Ovary (tissue), 9 donors: ENCODE measurements around the gene HIVEP1. TPM values are rescaled to one million over a fixed set of nuclear protein-coding genes. Genes with fewer than 3 reads are reported as not detected.
"Not testable (repeated sequence)": the region's sequence is repeated elsewhere in the genome, so short reads cannot be mapped to it uniquely, and the experiment has no call there.

Source experiments
- DNase-seq, 5 donors: peaks; one replicate each; pipeline ENCODE4 v3.0.0-alpha.2; 2019 to 2020
- H3K27ac ChIP-seq, 2 donors: fragments of 200-600 bp; one replicate each; pipeline versions ENCODE4 v1.5.1 to v1.8.0; 2019 to 2022
- H3K27me3 ChIP-seq: fragments of 200-600 bp; one replicate; pipeline ENCODE4 v1.8.0; 2022
- H3K36me3 ChIP-seq: fragments of 200-600 bp; sonication (generic); one replicate; pipeline ENCODE4 v1.5.1; 2019
- H3K4me1 ChIP-seq: one replicate; pipeline ENCODE4 v1.8.1; 2013; ENCODE audit warnings: mild to moderate bottlenecking, moderate library complexity; ENCODE audit not compliant: insufficient read depth
- H3K4me3 ChIP-seq: fragments of 200-600 bp; sonication (generic); one replicate; pipeline ENCODE4 v1.5.1; 2017
- H3K9me3 ChIP-seq, 2 donors: fragments of 200-600 bp in 1 of 2; sonication (generic) in 1 of 2; one replicate each; pipeline versions ENCODE4 v1.5.1 to v1.8.1; 2013 to 2019; ENCODE audit warnings: mild to moderate bottlenecking in 1 of 2, moderate library complexity in 1 of 2
- CTCF ChIP-seq, 3 donors: fragments of 450-650 bp in 2 of 3; fragments of 200-600 bp in 1 of 3; IDR thresholded peaks; one replicate each; pipeline versions ENCODE4 v1.5.1 to v1.8.0; 2016 to 2022; ENCODE audit warnings: antibody characterized with exemption in 3 of 3, mild to moderate bottlenecking in 1 of 3
- EP300 ChIP-seq: sonication (generic); formaldehyde crosslinking; IDR thresholded peaks from one replicate; pipeline ENCODE4 v1.6.1; 2017; ENCODE audit warnings: antibody characterized with exemption
- POLR2A ChIP-seq: fragments of 450-650 bp; IDR thresholded peaks from one replicate; pipeline ENCODE4 v1.6.1; 2017; ENCODE audit warnings: antibody characterized with exemption, mild to moderate bottlenecking, moderate library complexity
- WGBS, 3 donors: extraction: QIAGEN DNeasy Blood & Tissue Kit in 1 of 3; methylation state at CpG; one replicate each; pipeline versions ENCODE4 v1.1.5 to v1.1.7; 2013 to 2017; 5-methylcytosine and 5-hydroxymethylcytosine counted together
- intact Hi-C, 4 donors: fragments of 100-400 bp; cut with DNase I; formaldehyde crosslinking; loops; one replicate each; pipeline versions ENCODE4 v1.11.0 to v1.15.1; 2022 to 2023
- polyA plus RNA-seq, 2 donors: library from polyadenylated mRNA; stranded (reverse); fragments of 200-250 nt in 1 of 2; fragments of 350-450 nt in 1 of 2; fragmentation: Illumina TruSeq in 1 of 2; extraction: RNeasy Lipid Tissue Mini Kit (QIAGEN cat#74804) in 1 of 2; gene quantifications; one replicate each; pipeline ENCODE4 v1.2.3, GENCODE V29; 2013 to 2014
- total RNA-seq, 7 donors: library from RNA; depleted of rRNA in 2 of 7; stranded (reverse); fragments of >200 nt in 2 of 7; fragmentation: NEBNext Ultra II Directional in 3 of 7; extraction: Animal tissue kit (Norgen Biotek cat#: 25700) in 3 of 7; gene quantifications; one replicate each; pipeline versions ENCODE4 v1.1.0 to v1.2.4, GENCODE V29; 2016 to 2023
- donor health status: DM: no; HTN: no; CAD: no; lungs with moderate emphysema.
- donor health status: DM: no; HTN: no; CAD: no.
- donor health status: Bipolar disorder and iron deficiency.
- donor health status: DM: yes; HTN: yes; CAD: no.
- donor health status: DM: no; HTN: no; CAD: no.
- donor health status: DM: yes; HTN: yes; CAD: no.

Gene HIVEP1
- total and polyA plus RNA-seq, 9 donors: 11.9 to 45.0 (median 27.0) TPM

- Histone ChIP-seq H3K4me1 (peaks cover 2% of the 10 kb centered on the region), H3K27me3 (no peaks in the 10 kb centered on the region)
- intact Hi-C loops: no loop called here
Measured at GRCh38 chr6:12151433-12151820, 139.3 kb downstream of the HIVEP1 start.

GRCh38 chr6:12152023-12152970, 140.2 kb downstream of the HIVEP1 start:
- no peaks in the 10 kb centered on the region for H3K27me3 ChIP-seq
- 84 to 89% (median 89%) methylated on average over 9 of the region's 9 CpGs for WGBS, 3 donors
- DNase-seq: no peak
- H3K4me1 ChIP-seq: peaks cover 2% of the 10 kb centered on the region
- H3K4me3 ChIP-seq: no peak overlapping the region
- no peaks in the 10 kb centered on the region for H3K36me3 ChIP-seq
- TF ChIP-seq EP300 (no peak), POLR2A (no peak), CTCF (IDR thresholded peaks at IDR 0.05) (no peak)
- intact Hi-C loops: no loop called here
- H3K9me3 ChIP-seq: no peaks in the 10 kb centered on the region
- H3K27ac ChIP-seq: no peak overlapping the region

More at GRCh38 chr6:12151433-12151820, 139.3 kb downstream of the HIVEP1 start:
- 93 to 98% (median 95%) methylated on average over 2 of the region's 2 CpGs for WGBS, 3 donors
- TF ChIP-seq EP300 (no peak), POLR2A (no peak), CTCF (IDR thresholded peaks at IDR 0.05) (no peak)
- no peaks in the 10 kb centered on the region for H3K9me3 ChIP-seq
- DNase-seq: no peak
- H3K4me3 ChIP-seq: no peak overlapping the region
- no peaks in the 10 kb centered on the region for H3K36me3 ChIP-seq
- H3K27ac ChIP-seq: no peak overlapping the region

- H3K4me3 ChIP-seq, H3K27me3 ChIP-seq, H3K9me3 ChIP-seq, intact Hi-C loops, H3K27ac ChIP-seq, DNase-seq, H3K36me3 ChIP-seq, H3K4me1 ChIP-seq: not testable (repeated sequence)
- WGBS, 3 donors: 87 to 93% (median 90%) methylated on average over 2 of the region's 2 CpGs
Measured at GRCh38 chr6:12155769-12156168, 143.7 kb downstream of the HIVEP1 start.

- no peak for DNase-seq
- TF ChIP-seq POLR2A: no peak
- no peak for TF ChIP-seq CTCF (IDR thresholded peaks at IDR 0.05)
- no peak for TF ChIP-seq EP300
- peaks cover 2% of the 10 kb centered on the region for H3K4me1 ChIP-seq
- no peaks in the 10 kb centered on the region for H3K27me3 ChIP-seq
- no peak overlapping the region for H3K27ac ChIP-seq
- no peak overlapping the region for H3K4me3 ChIP-seq
- no peaks in the 10 kb centered on the region for H3K36me3 ChIP-seq
- intact Hi-C loops: no loop called here
- 96 to 97% (median 96%) methylated on average over 16 of the region's 16 CpGs for WGBS, 3 donors
- H3K9me3 ChIP-seq: no peaks in the 10 kb centered on the region
Measured at GRCh38 chr6:12158686-12159415, 146.7 kb downstream of the HIVEP1 start.
